Adipocyte (in vitro differentiated cells): Measurements from ENCODE around the gene REEP1.

Source experiments
- DNase-seq: peaks from one replicate; pipeline ENCODE4 v3.0.0-alpha.2; 2015; ENCODE audit warnings: low read depth
- H3K27me3 ChIP-seq: replicated peaks from 2 replicates; pipeline ENCODE4 v1.7.0; 2013; ENCODE audit warnings: mild to moderate bottlenecking, low read length, moderate library complexity; ENCODE audit not compliant: control insufficient read depth, insufficient read depth
- H3K36me3 ChIP-seq: 2 replicates; pipeline ENCODE4 v1.7.0; 2013; ENCODE audit warnings: low read length, mild to moderate bottlenecking, moderate library complexity; ENCODE audit not compliant: control insufficient read depth, insufficient read depth, severe bottlenecking
- H3K4me1 ChIP-seq: 2 replicates; pipeline ENCODE4 v1.7.0; 2013; ENCODE audit warnings: mild to moderate bottlenecking, low read length, moderate library complexity; ENCODE audit not compliant: control insufficient read depth, insufficient read depth
- H3K4me3 ChIP-seq: 2 replicates; pipeline ENCODE4 v1.7.0; 2013; ENCODE audit warnings: mild to moderate bottlenecking, low read length, moderate library complexity
- H3K9ac ChIP-seq: 2 replicates; pipeline ENCODE4 v1.7.0; 2013; ENCODE audit warnings: mild to moderate bottlenecking, low read length, moderate library complexity
- H3K9me3 ChIP-seq: 2 replicates; pipeline ENCODE4 v1.7.0; 2013; ENCODE audit warnings: mild to moderate bottlenecking, low read length, moderate library complexity; ENCODE audit not compliant: control insufficient read depth

Gene REEP1

DNA sequence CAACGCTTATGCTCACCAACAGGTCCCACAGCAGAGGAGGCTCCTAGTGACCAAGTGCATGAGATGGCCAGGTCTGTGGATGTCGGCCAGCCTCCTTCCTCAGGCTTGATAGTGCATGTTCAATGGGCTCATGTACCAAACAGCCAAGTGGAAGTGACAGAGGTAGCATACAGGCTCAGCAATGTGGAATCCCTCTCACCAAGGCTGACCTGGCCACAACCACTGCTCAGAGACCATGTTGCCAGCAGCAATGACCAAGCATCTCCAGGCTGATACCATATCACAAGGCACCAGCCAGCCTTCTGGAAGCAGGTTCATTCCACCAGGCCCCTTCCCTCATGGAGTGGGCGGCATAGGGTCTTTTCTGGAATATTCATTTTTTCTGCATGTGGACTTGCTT is 61.5 kb downstream of the REEP1 start:
- no peak overlapping the region for H3K9ac ChIP-seq

DNA sequence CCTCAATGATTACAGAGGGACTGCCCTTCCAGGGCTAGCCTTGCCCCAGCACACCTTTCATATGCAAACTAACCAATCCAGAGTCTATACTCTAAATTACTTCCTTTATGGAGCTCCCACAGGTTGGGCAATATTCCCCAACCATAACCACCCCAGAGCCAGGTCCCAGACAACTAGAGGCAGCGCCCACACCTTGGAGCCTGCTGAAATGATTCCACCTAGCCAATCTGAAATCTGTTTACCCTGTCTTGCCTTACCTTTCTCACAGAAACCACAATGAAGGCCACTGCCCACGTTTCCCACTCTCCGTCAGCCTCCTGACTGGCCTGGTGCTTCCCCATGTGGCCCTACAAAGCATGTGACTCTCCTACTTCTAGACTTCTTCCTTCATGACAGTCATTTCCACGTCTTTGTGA is 62.0 kb downstream of the REEP1 start:
- H3K27me3 ChIP-seq: peaks cover 14% of the 10 kb centered on the region
- peaks cover 3% of the 10 kb centered on the region for H3K4me1 ChIP-seq
- no peak for DNase-seq
- no peak overlapping the region for H3K4me3 ChIP-seq
- H3K36me3 ChIP-seq: no peaks in the 10 kb centered on the region
- H3K9me3 ChIP-seq: peaks cover 12% of the 10 kb centered on the region
- H3K9ac ChIP-seq: no peak overlapping the region

More for the DNA sequence above, 61.5 kb downstream of the REEP1 start:
- no peaks in the 10 kb centered on the region for H3K36me3 ChIP-seq
- DNase-seq: no peak
- H3K9me3 ChIP-seq: peaks cover 9% of the 10 kb centered on the region
- H3K4me3 ChIP-seq: no peak overlapping the region
- H3K4me1 ChIP-seq: peaks cover 3% of the 10 kb centered on the region
- peaks cover 18% of the 10 kb centered on the region for H3K27me3 ChIP-seq

- Histone ChIP-seq H3K27me3 (peaks cover 13% of the 10 kb centered on the region), H3K9me3 (peaks cover 12% of the 10 kb centered on the region), H3K9ac (no peak overlapping the region), H3K4me1 (peaks cover 3% of the 10 kb centered on the region), H3K36me3 (no peaks in the 10 kb centered on the region), H3K4me3 (no peak overlapping the region)
- DNase-seq: no peak
Measured at GRCh38 chr2:86274918-86275275, 62.5 kb downstream of the REEP1 start.

DNA sequence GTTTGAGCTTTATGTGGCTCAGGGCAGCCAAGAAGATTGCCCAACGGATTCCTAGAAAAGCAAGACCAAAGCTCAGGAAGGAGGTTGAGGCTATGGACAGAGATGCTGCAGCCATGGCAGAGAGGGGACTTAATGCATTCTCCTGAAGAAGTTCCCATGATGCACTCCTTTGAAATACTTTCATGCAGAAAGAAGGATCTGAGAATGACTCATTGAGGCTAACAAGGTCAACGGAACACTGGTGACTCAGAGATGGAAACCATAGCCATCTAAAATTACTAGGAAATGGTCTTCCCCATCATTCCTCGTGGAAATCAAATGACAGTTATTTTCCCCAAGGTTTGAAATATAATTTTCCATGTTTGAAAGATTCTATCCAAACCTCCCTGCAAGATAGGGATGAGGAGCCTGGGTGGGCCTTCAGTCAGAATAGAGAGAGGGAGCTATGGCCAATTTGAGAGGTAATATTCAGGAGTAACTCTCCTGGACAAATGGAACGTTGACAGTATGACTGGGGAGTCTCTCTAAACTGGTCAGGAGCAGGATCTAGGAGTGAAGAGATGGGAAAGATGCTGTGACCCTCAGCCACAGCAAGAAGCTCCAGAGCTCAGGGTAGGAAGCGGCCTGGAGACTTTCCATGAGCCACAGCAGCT is 63.0 kb downstream of the REEP1 start:
- DNase-seq: no peak
- Histone ChIP-seq H3K4me3 (no peak overlapping the region), H3K27me3 (peaks cover 8% of the 10 kb centered on the region), H3K36me3 (no peaks in the 10 kb centered on the region), H3K4me1 (peaks cover 3% of the 10 kb centered on the region), H3K9ac (no peak overlapping the region), H3K9me3 (peaks cover 14% of the 10 kb centered on the region)

DNA sequence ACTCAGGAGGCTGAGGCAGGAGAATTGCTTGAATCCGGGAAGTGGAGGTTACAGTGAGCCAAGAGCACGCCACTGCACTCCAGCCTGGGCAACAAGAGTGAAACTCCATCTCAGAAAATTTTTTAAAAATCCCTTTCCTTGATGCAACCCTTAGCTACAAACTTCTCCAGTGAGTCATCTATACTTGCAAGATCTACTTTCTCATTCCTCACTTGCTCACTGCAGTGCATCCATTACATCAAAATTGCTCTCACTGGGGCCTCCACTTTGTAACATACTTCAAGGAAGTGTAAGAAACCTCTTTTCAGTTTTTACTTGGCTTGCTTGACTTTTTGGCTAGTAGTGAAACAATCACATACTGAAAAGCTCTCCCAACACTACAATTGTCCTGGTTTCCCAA is 65.3 kb downstream of the REEP1 start:
- H3K4me3 ChIP-seq: no peak overlapping the region
- no peak overlapping the region for H3K9ac ChIP-seq
- no peak for DNase-seq
- H3K9me3 ChIP-seq: peaks cover 29% of the 10 kb centered on the region
- no peaks in the 10 kb centered on the region for H3K36me3 ChIP-seq
- no peaks in the 10 kb centered on the region for H3K27me3 ChIP-seq
- H3K4me1 ChIP-seq: peaks cover 3% of the 10 kb centered on the region

DNA sequence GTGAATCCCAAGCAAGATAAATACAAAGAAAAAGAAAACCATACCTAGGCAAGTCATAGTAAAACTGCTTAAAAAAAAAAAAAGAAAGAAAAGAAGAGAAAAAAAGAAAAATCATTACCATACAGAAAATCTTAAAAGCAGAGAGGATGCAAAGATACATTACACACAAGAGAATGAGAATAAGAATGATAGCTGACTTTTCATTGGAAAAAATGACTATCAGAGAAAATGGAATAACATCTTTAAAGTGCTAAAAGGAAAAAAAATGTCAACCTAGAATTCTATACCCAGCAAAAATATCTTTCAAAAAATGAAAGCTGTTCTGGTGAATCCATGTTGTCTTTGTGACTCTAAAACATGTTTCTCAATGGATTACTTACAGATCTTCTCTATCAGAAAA is 66.2 kb downstream of the REEP1 start:
- peaks cover 3% of the 10 kb centered on the region for H3K4me1 ChIP-seq
- peaks cover 29% of the 10 kb centered on the region for H3K9me3 ChIP-seq
- DNase-seq: no peak
- no peak overlapping the region for H3K4me3 ChIP-seq
- no peaks in the 10 kb centered on the region for H3K27me3 ChIP-seq
- H3K36me3 ChIP-seq: no peaks in the 10 kb centered on the region
- no peak overlapping the region for H3K9ac ChIP-seq

DNA sequence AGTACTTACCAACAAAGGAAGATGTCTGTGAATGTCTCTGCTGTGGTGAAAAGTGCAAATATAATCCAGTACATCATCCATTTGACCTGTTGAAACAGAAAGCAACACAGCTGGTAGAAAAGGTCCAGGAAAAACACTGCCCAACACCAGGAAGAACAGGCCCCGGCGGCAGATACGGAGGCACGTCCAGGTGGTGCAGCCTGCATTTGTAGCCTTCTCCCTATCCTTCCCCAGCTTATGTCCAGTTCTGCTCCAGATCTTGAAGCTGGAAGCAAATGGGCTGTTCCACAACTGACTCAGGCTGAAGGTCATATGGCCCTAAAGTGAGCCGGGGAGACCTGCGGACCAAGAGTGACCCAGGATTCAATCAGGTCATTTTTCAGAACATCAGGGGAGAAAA is 73.5 kb downstream of the REEP1 start:
- Histone ChIP-seq H3K9me3 (peaks cover 11% of the 10 kb centered on the region), H3K27me3 (peaks cover 3% of the 10 kb centered on the region), H3K4me3 (no peak overlapping the region), H3K9ac (no peak overlapping the region), H3K36me3 (no peaks in the 10 kb centered on the region), H3K4me1 (no peaks in the 10 kb centered on the region)
- no peak for DNase-seq

GRCh38 chr2:86260978-86261377 is 76.4 kb downstream of the REEP1 start:
- Histone ChIP-seq H3K9me3 (no peaks in the 10 kb centered on the region), H3K27me3 (peaks cover 3% of the 10 kb centered on the region), H3K4me1 (no peaks in the 10 kb centered on the region), H3K9ac (no peak overlapping the region), H3K4me3 (no peak overlapping the region), H3K36me3 (no peaks in the 10 kb centered on the region)
- DNase-seq: no peak

GRCh38 chr2:86258106-86258505 is 79.3 kb downstream of the REEP1 start:
- H3K9ac ChIP-seq: no peak overlapping the region
- H3K36me3 ChIP-seq: no peaks in the 10 kb centered on the region
- no peak for DNase-seq
- no peaks in the 10 kb centered on the region for H3K4me1 ChIP-seq
- no peaks in the 10 kb centered on the region for H3K9me3 ChIP-seq
- no peak overlapping the region for H3K4me3 ChIP-seq
- peaks cover 16% of the 10 kb centered on the region for H3K27me3 ChIP-seq

DNA sequence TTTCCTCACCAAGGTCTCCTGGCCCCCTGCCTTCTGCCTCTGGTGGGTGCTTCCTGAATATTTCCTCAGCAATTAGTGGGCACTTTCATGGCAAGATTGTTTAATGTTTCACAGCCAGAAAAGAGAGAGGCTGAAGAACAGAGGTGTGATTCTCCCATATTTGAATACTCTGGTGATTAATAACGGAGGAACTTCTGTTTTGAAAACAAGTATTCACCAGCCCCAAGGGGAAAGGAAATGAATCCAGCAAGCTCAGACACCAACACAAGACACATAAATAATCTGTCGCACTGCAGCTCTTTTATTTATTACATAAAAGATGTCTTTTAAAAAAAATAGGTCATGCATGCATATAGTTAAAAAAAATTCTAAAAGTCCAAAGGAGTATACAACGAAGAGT is 80.4 kb downstream of the REEP1 start:
- Histone ChIP-seq H3K9ac (no peak overlapping the region), H3K4me3 (no peak overlapping the region), H3K27me3 (peaks cover 20% of the 10 kb centered on the region), H3K4me1 (no peaks in the 10 kb centered on the region), H3K36me3 (no peaks in the 10 kb centered on the region), H3K9me3 (no peaks in the 10 kb centered on the region)
- no peak for DNase-seq

GRCh38 chr2:86256300-86256699 is 81.1 kb downstream of the REEP1 start:
- Histone ChIP-seq H3K36me3 (no peaks in the 10 kb centered on the region), H3K4me1 (no peaks in the 10 kb centered on the region), H3K4me3 (no peak overlapping the region), H3K9me3 (no peaks in the 10 kb centered on the region), H3K27me3 (peaks cover 27% of the 10 kb centered on the region), H3K9ac (no peak overlapping the region)
- no peak for DNase-seq
